ENCODE measurements around the gene DOCK1.

DOCK1 gene

DNA sequence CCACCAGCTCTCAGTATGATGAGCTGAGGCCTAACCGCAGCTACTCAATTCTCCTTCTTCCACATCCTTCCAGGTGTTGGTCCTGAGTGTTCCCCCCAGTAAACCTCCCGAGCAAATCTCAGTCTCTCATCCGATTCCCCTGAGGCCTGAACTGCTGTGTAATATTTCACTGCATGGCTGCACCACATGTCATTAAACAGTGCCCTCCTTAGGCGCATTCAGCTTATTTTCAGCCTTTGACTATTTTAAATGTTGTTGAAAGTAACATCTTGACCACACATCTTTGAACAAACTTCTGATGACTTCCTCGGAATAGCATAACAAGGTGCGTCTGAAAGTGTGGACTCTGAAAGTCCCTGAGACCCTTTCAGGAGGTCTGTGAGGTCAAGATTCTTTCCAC is 581.1 kb downstream of the DOCK1 start:
- no peak for TF ChIP-seq ZFX (IDR thresholded peaks at IDR 0.05)
- TF ChIP-seq, protein P1, sequence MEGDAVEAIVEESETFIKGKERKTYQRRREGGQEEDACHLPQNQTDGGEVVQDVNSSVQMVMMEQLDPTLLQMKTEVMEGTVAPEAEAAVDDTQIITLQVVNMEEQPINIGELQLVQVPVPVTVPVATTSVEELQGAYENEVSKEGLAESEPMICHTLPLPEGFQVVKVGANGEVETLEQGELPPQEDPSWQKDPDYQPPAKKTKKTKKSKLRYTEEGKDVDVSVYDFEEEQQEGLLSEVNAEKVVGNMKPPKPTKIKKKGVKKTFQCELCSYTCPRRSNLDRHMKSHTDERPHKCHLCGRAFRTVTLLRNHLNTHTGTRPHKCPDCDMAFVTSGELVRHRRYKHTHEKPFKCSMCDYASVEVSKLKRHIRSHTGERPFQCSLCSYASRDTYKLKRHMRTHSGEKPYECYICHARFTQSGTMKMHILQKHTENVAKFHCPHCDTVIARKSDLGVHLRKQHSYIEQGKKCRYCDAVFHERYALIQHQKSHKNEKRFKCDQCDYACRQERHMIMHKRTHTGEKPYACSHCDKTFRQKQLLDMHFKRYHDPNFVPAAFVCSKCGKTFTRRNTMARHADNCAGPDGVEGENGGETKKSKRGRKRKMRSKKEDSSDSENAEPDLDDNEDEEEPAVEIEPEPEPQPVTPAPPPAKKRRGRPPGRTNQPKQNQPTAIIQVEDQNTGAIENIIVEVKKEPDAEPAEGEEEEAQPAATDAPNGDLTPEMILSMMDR (conservative IDR thresholded peaks at IDR 0.05) = no peak
- H3K27ac ChIP-seq = no peak overlapping the region

DNA sequence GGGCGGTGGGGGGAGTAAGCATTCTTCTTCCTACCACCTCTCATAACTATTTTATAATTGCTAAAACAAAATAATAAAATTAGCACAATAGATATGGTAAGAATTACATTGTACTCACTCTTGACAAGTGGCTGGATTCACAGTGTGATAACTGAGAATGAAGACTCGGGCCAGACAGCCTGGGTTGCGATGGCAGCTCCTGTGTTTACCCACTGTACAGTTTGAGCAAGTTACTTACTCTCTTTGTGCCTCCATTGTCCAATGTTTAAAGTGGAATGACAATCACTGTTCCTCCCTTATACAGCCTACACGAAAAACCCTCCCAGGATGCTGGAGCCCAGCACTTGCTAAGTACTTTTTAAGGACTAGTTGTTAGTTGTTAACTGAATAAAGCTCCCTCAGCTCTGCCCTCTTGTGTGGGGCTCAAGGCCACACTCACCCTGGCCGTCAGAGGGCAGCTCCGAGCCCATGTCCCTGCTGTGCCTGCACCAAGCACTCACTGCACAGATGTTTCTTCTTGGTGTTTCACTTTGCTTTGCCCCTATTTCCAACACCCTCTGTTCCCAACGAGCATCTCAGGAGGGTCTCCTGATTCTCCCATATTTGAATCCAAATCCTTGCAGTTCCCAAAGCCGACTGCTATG is 587.5 kb downstream of the DOCK1 start:
- TF ChIP-seq, protein P1 (conservative IDR thresholded peaks at IDR 0.05) = peak; percentile 60
- no peak for TF ChIP-seq ZFX (IDR thresholded peaks at IDR 0.05)
- no peak overlapping the region for H3K27ac ChIP-seq

DNA sequence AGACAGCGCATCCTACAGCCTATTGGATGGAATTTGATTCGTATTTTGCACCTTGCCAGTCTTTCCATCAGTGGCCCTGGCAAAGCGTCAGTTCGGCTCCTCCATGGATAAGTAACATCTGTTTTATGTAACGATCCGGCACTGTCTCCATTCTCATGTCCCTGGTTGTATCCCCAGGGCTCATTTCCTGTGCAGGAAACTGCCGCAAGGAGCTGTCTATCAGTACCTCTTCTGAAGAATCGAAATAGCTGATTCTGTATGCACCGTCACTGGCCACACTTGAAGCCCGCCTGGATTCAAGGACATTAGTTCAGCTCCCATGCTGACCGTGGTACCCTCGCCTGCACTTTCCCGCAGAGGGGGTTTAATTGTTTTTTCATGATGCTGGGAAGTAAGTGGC is 590.8 kb downstream of the DOCK1 start:
- TF ChIP-seq, protein P1 (conservative IDR thresholded peaks at IDR 0.05) = no peak
- TF ChIP-seq ZFX (IDR thresholded peaks at IDR 0.05) = no peak
- no peak overlapping the region for H3K27ac ChIP-seq

DNA sequence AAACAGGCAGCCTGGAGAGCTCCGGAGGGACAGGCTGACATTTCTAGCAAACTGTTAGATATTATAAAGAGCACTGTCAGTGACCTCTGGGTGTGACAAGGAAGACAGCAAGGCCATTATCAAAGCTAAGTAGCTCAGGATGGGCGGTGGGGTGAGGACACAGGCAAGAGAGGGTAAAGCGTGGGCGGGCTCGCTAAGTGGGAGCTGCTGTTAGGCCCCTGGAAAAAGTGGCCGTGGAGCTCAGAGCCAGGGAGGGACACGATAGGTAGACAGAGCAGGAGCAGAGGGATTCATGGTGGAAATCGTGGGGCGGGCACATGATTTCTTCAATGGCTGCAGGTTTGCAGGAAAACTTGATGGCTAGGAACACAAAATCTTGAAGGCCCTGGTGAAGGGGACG is 592.5 kb downstream of the DOCK1 start:
- TF ChIP-seq, protein P1 (conservative IDR thresholded peaks at IDR 0.05) = no peak
- TF ChIP-seq ZFX (IDR thresholded peaks at IDR 0.05) = no peak

DNA sequence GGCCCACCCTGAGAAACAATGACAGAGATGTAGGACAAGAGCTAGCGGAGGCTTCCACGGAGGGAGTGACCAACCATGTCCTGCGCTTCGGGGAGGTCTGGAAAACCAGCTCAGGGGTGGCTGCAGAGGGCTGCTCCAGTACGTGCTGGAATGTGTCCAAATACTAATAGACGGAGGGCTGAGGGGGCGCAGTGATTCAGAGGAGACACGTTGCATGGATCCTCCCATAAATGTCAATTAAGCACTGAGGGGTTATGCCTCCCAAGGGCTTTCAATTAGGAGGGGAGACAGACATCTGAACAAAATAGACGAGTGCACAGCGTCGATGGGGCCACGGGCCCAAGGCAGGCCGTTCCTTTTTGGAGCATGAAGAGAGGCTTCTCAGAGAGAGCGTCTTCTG is 592.9 kb downstream of the DOCK1 start:
- TF ChIP-seq ZFX (IDR thresholded peaks at IDR 0.05) = no peak
- TF ChIP-seq, protein P1 (conservative IDR thresholded peaks at IDR 0.05) = no peak
- no peak overlapping the region for H3K27ac ChIP-seq

More for the DNA sequence above, 592.5 kb downstream of the DOCK1 start:
- no peak overlapping the region for H3K27ac ChIP-seq

DNA sequence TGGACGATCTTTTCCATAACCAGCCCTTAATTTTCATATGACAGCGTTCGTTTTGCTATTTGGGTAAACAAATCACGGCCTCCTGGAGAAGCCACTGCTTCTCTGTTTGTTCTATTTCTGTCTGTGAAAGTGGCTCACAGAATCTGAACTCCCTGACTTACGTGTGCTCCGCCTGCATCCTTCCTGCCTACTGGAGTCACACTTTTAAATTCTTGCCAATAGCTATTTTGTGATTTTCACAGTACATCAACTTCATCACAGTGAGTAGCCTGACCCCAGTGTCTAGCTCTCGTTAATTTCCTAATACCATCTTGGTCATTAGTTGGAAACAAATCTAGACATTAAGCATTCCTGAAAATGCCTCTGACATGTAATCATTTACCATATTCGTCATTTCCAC is 594.9 kb downstream of the DOCK1 start:
- no peak overlapping the region for H3K27ac ChIP-seq
- no peak for TF ChIP-seq ZFX (IDR thresholded peaks at IDR 0.05)

Measured in C4-2B (cell line).